Endothelial cell of umbilical vein (primary cell): Measurements from ENCODE around the gene C5AR1. TPM values are rescaled to one million over a fixed set of nuclear protein-coding genes. Genes with fewer than 3 reads are reported as not detected.

Experiments
- BruUV-seq: library from RNA; stranded (reverse); fragments of 400-500 nt; replicated peaks from 2 replicates; lab custom pipeline; 2021; lab: Mats Ljungman, UMichigan
- CTCF ChIA-PET: fragments of 300-600, 350-600 bp; sonication (Branson Sonifier 250); formaldehyde crosslinking; loops from one replicate; lab custom pipeline; 2021; ENCODE audit warnings: antibody characterized with exemption, inconsistent platforms; lab: Charles Lee
- POLR2A ChIA-PET: fragments of 300-600, 350-600 bp; sonication (Branson Sonifier 250); formaldehyde crosslinking; loops from one replicate; lab custom pipeline; 2021; ENCODE audit warnings: antibody characterized with exemption, inconsistent platforms; lab: Charles Lee
- DNase-seq: peaks from one replicate; pipeline ENCODE4 v3.0.0-alpha.2; 2011; ENCODE audit warnings: low read depth, low spot score
- FAIRE-seq: peaks from 2 replicates; lab custom pipeline; 2011; peaks lifted over from hg19 to GRCh38; lab: Jason Lieb, UNC
- H2AFZ ChIP-seq: 2 replicates; pipeline ENCODE4 v1.6.0; 2012; ENCODE audit warnings: low read depth, low read length, control low read depth, inconsistent platforms
- H3K27ac ChIP-seq: 2 replicates; pipeline ENCODE4 v1.5.1; 2011; ENCODE audit warnings: low read depth, mild to moderate bottlenecking, control low read depth, low read length, moderate library complexity; ENCODE audit not compliant: insufficient read depth
- H3K27me3 ChIP-seq, 2 experiments: 2 replicates each; pipeline versions ENCODE4 v1.6.0 to v1.6.1; 2011; ENCODE audit warnings: low read length in 2 of 2, mixed read lengths in 1 of 2; ENCODE audit not compliant: control insufficient read depth in 2 of 2, insufficient read depth in 2 of 2
- H3K36me3 ChIP-seq, 2 experiments: 2 replicates in 1 of 2; 3 replicates in 1 of 2; pipeline ENCODE4 v1.5.1; 2011; ENCODE audit warnings: low read length in 2 of 2, mild to moderate bottlenecking in 1 of 2, moderate library complexity in 1 of 2; ENCODE audit not compliant: control insufficient read depth in 2 of 2, insufficient read depth in 2 of 2; ENCODE audit errors: extremely low read depth in 1 of 2
- H3K4me1 ChIP-seq: 3 replicates; pipeline ENCODE4 v1.5.1; 2011; ENCODE audit warnings: mild to moderate bottlenecking, low read length; ENCODE audit not compliant: control insufficient read depth, insufficient read depth; ENCODE audit errors: extremely low read depth
- H3K4me2 ChIP-seq: 2 replicates; pipeline ENCODE4 v1.6.1; 2011; ENCODE audit warnings: low read length, control low read depth, mixed read lengths; ENCODE audit not compliant: insufficient read depth
- H3K4me3 ChIP-seq, 3 experiments: fragments of 200-600 bp in 1 of 3; sonication (generic), shearing (Covaris generic) in 1 of 3; replicated peaks in 1 of 3; 2 replicates each; pipeline ENCODE4 v1.5.1; 2011 to 2016; ENCODE audit warnings: control low read depth in 3 of 3, low read length in 3 of 3, mild to moderate bottlenecking in 2 of 3, inconsistent platforms in 1 of 3, low read depth in 1 of 3, moderate library complexity in 1 of 3; ENCODE audit not compliant: insufficient read depth in 1 of 3
- H3K79me2 ChIP-seq: 2 replicates; pipeline ENCODE4 v1.6.0; 2012; ENCODE audit warnings: low read length, inconsistent platforms; ENCODE audit not compliant: control insufficient read depth, insufficient read depth
- H3K9ac ChIP-seq: replicated peaks from 2 replicates; pipeline ENCODE3; 2011; ENCODE audit warnings: low read length, control low read depth; ENCODE audit not compliant: insufficient read depth; ENCODE audit errors: extremely low read depth
- H3K9me1 ChIP-seq: replicated peaks from 3 replicates; pipeline ENCODE4 v1.6.0; 2011; ENCODE audit warnings: mild to moderate bottlenecking, low read length; ENCODE audit not compliant: control insufficient read depth, insufficient read depth; ENCODE audit errors: extremely low read depth
- H3K9me3 ChIP-seq: replicated peaks from 2 replicates; pipeline ENCODE4 v1.5.1; 2012; ENCODE audit warnings: low read length, inconsistent platforms; ENCODE audit not compliant: control insufficient read depth, insufficient read depth
- H4K20me1 ChIP-seq: replicated peaks from 2 replicates; pipeline ENCODE3; 2011; ENCODE audit warnings: mild to moderate bottlenecking, low read length; ENCODE audit not compliant: control insufficient read depth, insufficient read depth; ENCODE audit errors: extremely low read depth
- EZH2 ChIP-seq: IDR thresholded peaks from 2 replicates; pipeline ENCODE4 v1.6.1; 2012; ENCODE audit warnings: borderline replicate concordance, low read depth, mild to moderate bottlenecking, moderate library complexity, low read length, inconsistent platforms; ENCODE audit not compliant: severe bottlenecking
- FOS ChIP-seq: IDR thresholded peaks from 2 replicates; pipeline ENCODE4 v1.6.1; 2011; ENCODE audit warnings: mild to moderate bottlenecking, low read length, moderate library complexity, borderline replicate concordance; ENCODE audit not compliant: insufficient read depth
- GATA2 ChIP-seq: IDR thresholded peaks from 2 replicates; pipeline ENCODE4 v1.7.0; 2011; ENCODE audit warnings: low read depth, mild to moderate bottlenecking, moderate library complexity, mixed read lengths, low read length; ENCODE audit not compliant: insufficient read length, insufficient read depth
- JUN ChIP-seq: IDR thresholded peaks from 2 replicates; pipeline ENCODE4 v1.6.1; 2011; ENCODE audit warnings: borderline replicate concordance, low read depth; ENCODE audit not compliant: insufficient read length, insufficient read depth
- MYC ChIP-seq: IDR thresholded peaks from one replicate; pipeline ENCODE4 v1.6.1; 2011; ENCODE audit warnings: mild to moderate bottlenecking, low read depth, low read length
- POLR2A ChIP-seq: IDR thresholded peaks from 2 replicates; pipeline ENCODE4 v1.6.1; 2012; ENCODE audit warnings: low read depth, mild to moderate bottlenecking, control low read depth, low read length
- POLR2AphosphoS5 ChIP-seq: IDR thresholded peaks from 2 replicates; pipeline ENCODE4 v1.6.1; 2012; ENCODE audit warnings: low read depth, mild to moderate bottlenecking, control low read depth, low read length, moderate library complexity; ENCODE audit not compliant: insufficient read depth
- dilution Hi-C: fragments of 300-500 bp; cut with MboI; formaldehyde crosslinking; loops from one replicate; pipeline ENCODE4 v1.15.0; 2019; ENCODE audit warnings: low sequenced_read_pairs; ENCODE audit not compliant: extremely low pct_ligation_motif_present
- intact Hi-C: fragments of 100-400 bp; cut with micrococcal nuclease; formaldehyde crosslinking; loops from one replicate; pipeline ENCODE4 v1.10.0; 2022
- polyA plus RNA-seq, 4 experiments: library from polyadenylated mRNA; depleted of rRNA in 3 of 4; stranded (reverse) in 3 of 4; unstranded in 1 of 4; fragments of >200 nt; gene quantifications; 2 replicates each; pipeline versions ENCODE4 v1.2.1 to v1.2.3, GENCODE V29; 2011 to 2012; ENCODE audit warnings: missing spikeins in 1 of 4
- total RNA-seq: library from RNA; stranded (reverse); gene quantifications from 2 replicates; pipeline ENCODE4 v1.2.3, GENCODE V29; 2021
- TF ChIP-seq, protein P1 (sequence below): IDR thresholded peaks from 2 replicates; pipeline ENCODE4 v1.6.1; 2011; ENCODE audit not compliant: insufficient read depth, insufficient read length
- TF ChIP-seq, protein P2 (sequence below), 2 donors: IDR thresholded peaks; 1 replicate in 1 of 2; 2 replicates in 1 of 2; pipeline ENCODE4 v1.5.1; 2011; ENCODE audit warnings: low read length in 2 of 2, mild to moderate bottlenecking in 2 of 2, moderate library complexity in 2 of 2, control low read depth in 1 of 2, inconsistent platforms in 1 of 2, low read depth in 1 of 2; ENCODE audit not compliant: insufficient read depth in 1 of 2; ENCODE audit errors: extremely low read depth in 1 of 2

Gene C5AR1
- total and polyA plus RNA-seq, 2 donors (not counting 3 experiments of a cell fraction or from before 2014, with no cell fraction given): 0.11 to 0.49 TPM

DNA sequence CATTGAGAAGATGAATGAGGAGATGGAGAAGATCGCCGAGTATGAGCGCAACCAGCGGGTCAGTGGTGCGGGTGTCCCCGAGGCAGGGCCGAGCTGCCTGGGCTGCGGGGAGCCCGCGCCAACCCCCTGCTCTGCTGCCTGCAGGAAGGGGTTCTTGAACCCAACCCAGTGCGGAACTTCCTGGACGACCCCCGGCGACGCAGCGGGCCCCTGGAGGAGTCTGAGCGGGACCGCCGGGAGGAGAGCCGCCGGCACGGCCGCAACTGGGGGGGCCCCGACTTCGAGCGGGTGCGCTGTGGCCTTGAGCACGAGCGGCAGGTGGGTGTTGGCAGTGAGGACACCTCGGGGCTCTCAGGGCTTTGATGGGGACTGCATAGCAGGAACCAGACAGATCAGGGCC lies 45.0 kb upstream of the C5AR1 start:
- H2AFZ ChIP-seq: no peak overlapping the region
- FAIRE-seq: no peak
- H3K4me1 ChIP-seq: no peaks in the 10 kb centered on the region
- no peaks in the 10 kb centered on the region for H3K9me1 ChIP-seq
- no peak overlapping the region for H3K9ac ChIP-seq
- no peak overlapping the region for H3K27ac ChIP-seq
- TF ChIP-seq, protein P1, sequence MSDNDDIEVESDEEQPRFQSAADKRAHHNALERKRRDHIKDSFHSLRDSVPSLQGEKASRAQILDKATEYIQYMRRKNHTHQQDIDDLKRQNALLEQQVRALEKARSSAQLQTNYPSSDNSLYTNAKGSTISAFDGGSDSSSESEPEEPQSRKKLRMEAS: no peak
- TF ChIP-seq JUN (no peak), FOS (no peak), EZH2 (no peak), POLR2AphosphoS5 (no peak), MYC (no peak), GATA2 (no peak), POLR2A (no peak)
- TF ChIP-seq, protein P2, sequence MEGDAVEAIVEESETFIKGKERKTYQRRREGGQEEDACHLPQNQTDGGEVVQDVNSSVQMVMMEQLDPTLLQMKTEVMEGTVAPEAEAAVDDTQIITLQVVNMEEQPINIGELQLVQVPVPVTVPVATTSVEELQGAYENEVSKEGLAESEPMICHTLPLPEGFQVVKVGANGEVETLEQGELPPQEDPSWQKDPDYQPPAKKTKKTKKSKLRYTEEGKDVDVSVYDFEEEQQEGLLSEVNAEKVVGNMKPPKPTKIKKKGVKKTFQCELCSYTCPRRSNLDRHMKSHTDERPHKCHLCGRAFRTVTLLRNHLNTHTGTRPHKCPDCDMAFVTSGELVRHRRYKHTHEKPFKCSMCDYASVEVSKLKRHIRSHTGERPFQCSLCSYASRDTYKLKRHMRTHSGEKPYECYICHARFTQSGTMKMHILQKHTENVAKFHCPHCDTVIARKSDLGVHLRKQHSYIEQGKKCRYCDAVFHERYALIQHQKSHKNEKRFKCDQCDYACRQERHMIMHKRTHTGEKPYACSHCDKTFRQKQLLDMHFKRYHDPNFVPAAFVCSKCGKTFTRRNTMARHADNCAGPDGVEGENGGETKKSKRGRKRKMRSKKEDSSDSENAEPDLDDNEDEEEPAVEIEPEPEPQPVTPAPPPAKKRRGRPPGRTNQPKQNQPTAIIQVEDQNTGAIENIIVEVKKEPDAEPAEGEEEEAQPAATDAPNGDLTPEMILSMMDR (IDR thresholded peaks at IDR 0.05; ENCODE audit: extremely low read depth in 1 of 2, insufficient read depth in 1 of 2, low read depth in 1 of 2, low read length in 2 of 2): no peak
- ChIA-PET CTCF (no interaction called here), POLR2A (no interaction called here)
- dilution Hi-C loops (no loop called here), intact Hi-C loops (no loop called here)
- H3K4me3 ChIP-seq: no peak overlapping the region
- no peaks in the 10 kb centered on the region for H3K79me2 ChIP-seq
- peaks cover 5 to 36% of the 10 kb centered on the region in 2 experiments for H3K36me3 ChIP-seq
- H3K27me3 ChIP-seq: no peaks in the 10 kb centered on the region
- DNase-seq: no peak
- no peaks in the 10 kb centered on the region for H3K9me3 ChIP-seq
- no peak overlapping the region for H3K4me2 ChIP-seq
- H4K20me1 ChIP-seq: no peaks in the 10 kb centered on the region
- no TSS peak for BruUV-seq
